ENCODE measurements around the gene ARPC1B.
A peak's percentile ranks its signal among the peaks of the same experiment; 100 is the strongest.
"Not testable (repeated sequence)": the region's sequence is repeated elsewhere in the genome, so short reads cannot be mapped to it uniquely, and the experiment has no call there.

Gene ARPC1B

GRCh38 chr7:99374111-99375064, at the start of gene ARPC1B:
Gene ARPC1B (plus strand): TSS chr7:99374730. CDS start chr7:99385715, 10,985 bp downstream.
- H3K4me3 ChIP-seq: peak within 1 kb of the TSS; percentile 85
- no peak for TF ChIP-seq CTCF (IDR thresholded peaks at IDR 0.05)
- peak; percentile 87 for DNase-seq (ENCODE audit: low spot score)
- peak within 1 kb of the TSS; percentile 64 to 94 for H3K27ac ChIP-seq

GRCh38 chr7:99325001-99325493, 49.5 kb upstream of the ARPC1B start:
- peak overlapping the region; percentile 86 to 90 for H3K27ac ChIP-seq
- TF ChIP-seq CTCF (IDR thresholded peaks at IDR 0.05): no peak
- DNase-seq (ENCODE audit: low spot score): no peak
- H3K4me3 ChIP-seq: peak overlapping the region; percentile 88

- peak within 1 kb of the TSS; percentile 88 for H3K4me3 ChIP-seq
- H3K27ac ChIP-seq: peak within 1 kb of the TSS; percentile 86 to 90
- peak; percentile 93 for DNase-seq (ENCODE audit: low spot score)
- TF ChIP-seq CTCF (IDR thresholded peaks at IDR 0.05): no peak
Measured at GRCh38 chr7:99325592-99326407, 48.7 kb upstream of the ARPC1B start, which contains the start of gene ARPC1A. Gene ARPC1A (plus strand): TSS chr7:99325898. CDS start chr7:99333354, 7,456 bp downstream.

GRCh38 chr7:99326408-99326782, 48.1 kb upstream of the ARPC1B start:
- DNase-seq (ENCODE audit: low spot score): no peak
- peak overlapping the region; percentile 86 to 90 for H3K27ac ChIP-seq
- no peak for TF ChIP-seq CTCF (IDR thresholded peaks at IDR 0.05)
- H3K4me3 ChIP-seq: peak overlapping the region; percentile 88

GRCh38 chr7:99330314-99330961, 44.1 kb upstream of the ARPC1B start:
- not testable (repeated sequence) for H3K27ac ChIP-seq; DNase-seq (ENCODE audit: low spot score); H3K4me3 ChIP-seq

GRCh38 chr7:99331002-99331401, 43.5 kb upstream of the ARPC1B start:
- H3K27ac ChIP-seq: peak overlapping the region in 1 of 2 donors; percentile 55
- H3K4me3 ChIP-seq: no peak overlapping the region
- no peak for DNase-seq (ENCODE audit: low spot score)
- TF ChIP-seq CTCF (IDR thresholded peaks at IDR 0.05): no peak

- no peak overlapping the region for H3K4me3 ChIP-seq
Measured at GRCh38 chr7:99339595-99339994, 34.9 kb upstream of the ARPC1B start.

More at GRCh38 chr7:99339595-99339994, 34.9 kb upstream of the ARPC1B start:
- DNase-seq (ENCODE audit: low spot score): no peak
- no peak for TF ChIP-seq CTCF (IDR thresholded peaks at IDR 0.05)
- peak overlapping the region; percentile 89 to 95 for H3K27ac ChIP-seq
